PFSK-1 (cell line): ENCODE measurements around the gene MYH15.

Experiments used
- FOXP2 ChIP-seq: optimal IDR thresholded peaks from 2 replicates; pipeline ENCODE3; 2011; ENCODE audit warnings: borderline replicate concordance, control low read depth, inconsistent platforms; ENCODE audit not compliant: insufficient read depth; ENCODE audit errors: extremely low read length, extremely low read depth
- POLR2AphosphoS5 ChIP-seq: IDR thresholded peaks from 2 replicates; pipeline ENCODE4 v1.6.1; 2012; ENCODE audit warnings: low read depth, mild to moderate bottlenecking, control low read depth, low read length, moderate library complexity
- REST ChIP-seq, 2 experiments: IDR thresholded peaks; 2 replicates each; pipeline versions ENCODE4 v1.6.1 to v1.8.0; 2011 to 2012; ENCODE audit warnings: low read depth in 2 of 2, low read length in 2 of 2, control low read depth in 1 of 2, inconsistent platforms in 1 of 2, mild to moderate bottlenecking in 1 of 2, moderate library complexity in 1 of 2; ENCODE audit not compliant: insufficient read depth in 1 of 2
- SIN3A ChIP-seq: IDR thresholded peaks from 2 replicates; pipeline ENCODE4 v1.6.1; 2012; ENCODE audit warnings: mild to moderate bottlenecking, low read length, moderate library complexity, borderline replicate concordance; ENCODE audit not compliant: insufficient read depth
- TAF1 ChIP-seq: IDR thresholded peaks from 2 replicates; pipeline ENCODE4 v1.6.1; 2012; ENCODE audit warnings: low read length, control low read depth, borderline replicate concordance; ENCODE audit not compliant: insufficient read depth

The MYH15 gene

GRCh38 chr3:108416111-108416869 lies 94.1 kb downstream of the MYH15 start:
- TF ChIP-seq SIN3A: no peak
- TF ChIP-seq FOXP2: no peak
- no peak for TF ChIP-seq REST (IDR thresholded peaks at IDR 0.05; ENCODE audit: insufficient read depth in 1 of 2, low read depth in 2 of 2, low read length in 2 of 2)
- no peak for TF ChIP-seq TAF1
- TF ChIP-seq POLR2AphosphoS5: no peak

GRCh38 chr3:108415661-108416060 lies 94.7 kb downstream of the MYH15 start:
- no peak for TF ChIP-seq SIN3A
- no peak for TF ChIP-seq POLR2AphosphoS5

GRCh38 chr3:108414007-108414406 lies 96.4 kb downstream of the MYH15 start:
- TF ChIP-seq FOXP2: no peak
- TF ChIP-seq REST (IDR thresholded peaks at IDR 0.05; ENCODE audit: insufficient read depth in 1 of 2, low read depth in 2 of 2, low read length in 2 of 2): no peak
- TF ChIP-seq SIN3A: no peak
- TF ChIP-seq POLR2AphosphoS5: no peak
- no peak for TF ChIP-seq TAF1

GRCh38 chr3:108412121-108412750 lies 98.2 kb downstream of the MYH15 start:
- no peak for TF ChIP-seq SIN3A
- TF ChIP-seq FOXP2: no peak
- no peak for TF ChIP-seq REST (IDR thresholded peaks at IDR 0.05; ENCODE audit: insufficient read depth in 1 of 2, low read depth in 2 of 2, low read length in 2 of 2)
- TF ChIP-seq POLR2AphosphoS5: no peak
- TF ChIP-seq TAF1: no peak

- TF ChIP-seq TAF1 (no peak), FOXP2 (no peak), SIN3A (no peak), REST (IDR thresholded peaks at IDR 0.05; ENCODE audit: insufficient read depth in 1 of 2, low read depth in 2 of 2, low read length in 2 of 2) (no peak), POLR2AphosphoS5 (no peak)
These were observed 99.8 kb downstream of the MYH15 start for GRCh38 chr3:108410531-108410984.
